Activated T-cell treated with anti-CD3 and anti-CD28 coated beads, Interleukin-2, amount 50 U/mL, for 1 hour (primary cell): Measurements from ENCODE around the gene GAPVD1.
"Not testable (repeated sequence)": the region's sequence is repeated elsewhere in the genome, so short reads cannot be mapped to it uniquely, and the experiment has no call there.

ENCODE experiments used
- DNase-seq: peaks from one replicate; pipeline ENCODE4 v3.0.0-alpha.2; 2020

GAPVD1 gene

DNA sequence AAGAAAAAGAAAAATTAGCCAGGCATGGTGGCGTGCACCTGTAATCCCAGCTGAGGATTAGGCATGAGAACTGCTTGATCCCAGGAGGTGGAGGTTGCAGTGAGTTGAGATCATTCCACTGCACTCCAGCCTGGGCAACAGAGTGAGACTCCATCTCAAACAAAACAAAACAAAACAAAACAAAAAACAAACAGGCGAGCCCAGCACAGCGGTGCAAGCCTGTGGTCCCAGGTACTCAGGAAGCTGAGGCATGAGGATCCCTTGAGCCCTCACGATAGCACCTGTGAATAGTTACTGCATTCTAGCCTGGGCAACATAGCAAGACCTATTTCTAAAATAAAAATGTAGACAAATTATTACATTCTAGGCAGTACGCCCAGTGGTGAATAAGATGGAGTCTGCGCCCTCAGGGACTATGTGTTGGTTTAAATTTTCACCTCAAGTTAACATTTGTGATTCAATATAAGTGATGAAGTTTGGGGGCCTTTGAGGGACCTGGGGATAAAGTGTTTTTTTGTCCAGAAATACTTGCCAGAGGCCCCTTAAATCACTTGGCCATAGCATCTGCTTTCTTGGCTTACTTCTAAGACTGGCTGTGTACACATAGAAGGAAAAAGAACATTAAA lies 3.4 kb upstream of the GAPVD1 start:
- no peak for DNase-seq

DNA sequence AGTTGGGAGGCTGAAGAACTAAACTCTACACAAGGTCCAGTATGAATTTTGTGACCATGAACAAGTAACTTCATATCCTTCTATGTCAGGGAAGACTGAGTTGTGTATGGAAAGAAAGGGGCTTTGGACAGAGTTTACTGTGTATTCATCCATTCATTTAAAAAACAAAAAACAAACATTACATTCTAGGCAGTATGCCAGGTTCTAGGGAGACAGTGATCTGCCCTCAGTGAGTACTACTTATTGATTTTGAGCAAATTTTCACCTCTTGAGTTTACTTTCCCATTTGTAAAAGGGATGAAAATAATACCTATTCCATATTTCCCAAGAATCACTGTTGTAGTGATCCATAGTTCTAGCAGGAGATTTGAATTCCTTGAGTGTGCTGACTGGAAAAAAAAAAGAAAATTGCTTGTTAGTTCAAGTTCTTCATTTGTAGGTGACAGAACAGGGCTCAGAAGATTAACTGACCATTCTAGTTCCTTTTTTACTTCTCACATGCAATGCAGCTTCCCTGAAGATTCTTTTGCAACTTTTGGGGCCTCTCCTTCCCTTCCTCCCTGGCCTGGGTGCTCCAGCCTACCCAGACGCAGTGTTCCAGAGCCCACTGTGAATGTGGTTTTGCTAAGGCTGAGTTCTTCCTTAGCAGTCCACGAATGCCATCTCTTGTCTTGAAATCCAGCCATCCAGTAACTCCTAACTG lies 2.6 kb upstream of the GAPVD1 start:
- no peak for DNase-seq

- no peak for DNase-seq
These were observed 1.1 kb upstream of the GAPVD1 start for GRCh38 chr9:125260561-125260960.

DNA sequence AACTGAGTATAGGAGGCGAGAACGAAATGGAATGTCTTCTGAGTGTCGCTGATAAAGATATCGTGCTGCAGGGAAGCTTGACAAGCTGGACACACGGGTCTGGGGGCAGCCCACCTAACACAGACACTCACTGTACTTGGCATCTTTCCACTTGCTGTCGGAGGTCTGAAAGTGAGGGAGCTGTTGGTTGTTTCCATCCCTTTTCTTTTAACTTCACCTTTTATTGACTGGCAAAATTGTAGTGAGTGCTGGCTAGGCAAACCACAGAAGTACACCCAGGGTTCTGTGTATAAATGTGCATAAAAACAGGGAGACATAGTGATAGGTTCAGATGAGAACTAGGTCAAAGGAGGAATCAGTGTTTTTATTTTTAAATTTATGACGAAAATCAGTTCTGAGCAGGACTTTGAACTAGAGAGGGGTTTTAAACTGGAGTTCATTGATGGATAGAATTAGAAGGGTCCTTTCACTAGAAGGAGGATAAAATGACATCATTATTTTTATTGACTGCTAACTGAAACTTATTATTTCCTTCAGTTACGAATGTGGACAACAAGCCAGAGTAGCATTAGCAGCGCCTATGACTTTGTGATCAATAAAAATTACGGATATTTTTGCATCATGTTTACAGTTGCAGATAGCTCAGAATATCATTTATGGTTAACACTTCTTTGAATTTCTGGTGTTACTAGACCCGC lies 817 bp downstream of the GAPVD1 start:
- no peak for DNase-seq

DNA sequence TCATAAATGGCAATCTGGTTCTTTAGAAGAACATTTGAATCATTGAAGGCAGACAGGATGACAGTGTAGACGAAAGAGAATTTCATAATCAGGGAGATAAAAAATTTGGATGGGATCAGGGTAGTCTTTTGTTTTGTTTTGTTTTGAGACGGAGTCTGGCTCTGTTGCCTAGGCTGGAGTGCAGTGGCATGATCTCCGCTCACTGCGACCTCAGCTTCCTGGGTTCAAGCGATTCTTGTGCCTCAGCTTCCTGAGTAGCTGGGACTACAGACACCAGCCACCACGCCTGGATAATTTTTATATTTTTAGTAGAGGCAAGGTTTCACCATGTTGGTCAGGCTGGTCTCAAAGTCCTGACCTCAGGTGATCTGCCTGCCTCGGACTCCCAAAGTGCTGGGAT lies 2.4 kb downstream of the GAPVD1 start:
- DNase-seq, result peak; percentile 34

DNA sequence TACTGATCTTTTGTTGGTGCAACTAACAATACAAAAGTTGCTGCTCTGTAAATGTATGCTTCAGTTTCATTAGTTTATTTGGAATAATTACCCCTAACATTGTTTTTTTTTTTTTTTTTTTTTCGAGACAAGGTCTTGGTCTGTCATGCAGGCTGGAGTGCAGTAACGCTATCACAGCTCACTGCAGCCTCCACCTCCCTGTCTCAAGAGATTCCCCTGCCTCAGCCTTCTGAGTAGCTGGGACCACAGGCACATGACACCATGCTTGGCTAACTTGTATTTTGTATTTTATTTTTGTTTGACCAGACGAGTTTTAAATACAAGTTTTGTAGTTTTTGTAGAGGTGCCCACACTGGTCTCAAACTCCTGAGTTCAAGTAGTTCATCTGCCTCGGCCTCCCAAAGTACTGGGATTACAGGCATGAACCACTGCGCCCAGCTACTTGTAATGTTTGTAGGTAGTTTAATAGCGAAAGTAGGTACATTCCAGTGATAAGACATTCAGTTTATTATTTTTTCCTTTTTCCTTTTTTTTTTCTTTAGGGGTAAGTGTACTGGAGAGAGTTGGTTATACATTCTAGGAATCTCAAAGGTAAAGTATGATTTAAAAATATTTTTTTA lies 6.9 kb downstream of the GAPVD1 start:
- no peak for DNase-seq

DNA sequence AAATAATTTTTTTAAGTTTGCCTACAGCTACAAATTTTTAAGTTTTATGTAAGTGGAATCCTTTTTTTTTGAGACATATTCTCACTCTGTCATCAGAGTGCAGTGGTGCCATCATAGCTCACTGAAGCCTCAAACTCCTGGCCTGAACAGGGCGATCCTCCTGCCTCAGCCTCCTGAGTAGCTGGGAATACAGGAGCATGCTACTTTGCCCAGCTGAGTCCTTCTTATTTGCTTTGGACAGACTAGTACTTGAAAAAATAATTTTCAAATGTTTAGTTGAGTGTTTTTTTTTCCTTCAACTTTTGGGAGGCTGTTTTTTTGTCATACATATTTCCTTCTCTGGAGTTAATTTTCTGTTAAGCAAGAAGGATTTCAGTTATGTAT lies 7.4 kb downstream of the GAPVD1 start:
- DNase-seq, result no peak

GRCh38 chr9:125271081-125271480 lies 9.5 kb downstream of the GAPVD1 start:
- DNase-seq, result no peak

GRCh38 chr9:125272697-125273096 lies 11.1 kb downstream of the GAPVD1 start:
- no peak for DNase-seq

- DNase-seq, result no peak
These were observed 15.1 kb downstream of the GAPVD1 start for GRCh38 chr9:125276771-125277170.

DNA sequence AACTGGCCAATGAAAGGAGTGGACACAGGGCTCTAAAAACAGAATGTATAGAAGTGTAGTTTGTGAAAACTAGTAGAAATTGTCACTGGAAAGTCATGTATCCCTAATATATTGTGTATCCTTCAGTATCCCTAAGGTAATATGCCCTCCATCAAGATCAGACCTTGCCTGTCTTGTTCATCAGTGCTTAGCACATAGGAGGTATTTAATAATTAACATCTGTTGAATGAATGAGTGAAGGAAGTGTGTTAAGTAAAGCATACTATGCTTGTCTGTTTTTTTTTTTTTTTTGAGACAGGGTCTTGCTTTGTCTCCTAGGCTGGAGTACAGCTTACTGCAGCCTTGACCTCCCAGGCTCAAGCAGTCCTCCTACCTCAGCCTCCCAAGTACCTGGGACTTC lies 15.8 kb downstream of the GAPVD1 start:
- no peak for DNase-seq

DNA sequence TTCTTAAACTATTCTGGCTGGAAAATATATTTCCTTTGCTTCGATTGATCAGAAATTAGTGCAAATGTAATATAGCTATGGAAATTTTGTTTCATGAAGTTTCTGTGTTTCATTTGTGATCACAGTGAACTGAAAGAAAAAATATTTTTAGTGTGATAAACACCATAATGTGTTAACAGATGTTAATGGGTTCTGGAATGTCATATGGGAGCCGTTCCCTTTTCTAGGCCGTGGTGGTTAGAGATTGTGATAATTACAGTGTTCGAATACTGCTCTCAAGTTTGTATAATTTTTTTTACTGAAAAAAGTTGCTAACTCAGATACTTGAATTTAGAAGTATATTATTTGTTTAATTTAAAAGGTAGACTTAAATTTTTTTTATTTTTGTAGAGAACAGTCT lies 19.3 kb downstream of the GAPVD1 start:
- no peak for DNase-seq

- no peak for DNase-seq
These were observed 23.2 kb downstream of the GAPVD1 start for GRCh38 chr9:125284855-125285254.

DNA sequence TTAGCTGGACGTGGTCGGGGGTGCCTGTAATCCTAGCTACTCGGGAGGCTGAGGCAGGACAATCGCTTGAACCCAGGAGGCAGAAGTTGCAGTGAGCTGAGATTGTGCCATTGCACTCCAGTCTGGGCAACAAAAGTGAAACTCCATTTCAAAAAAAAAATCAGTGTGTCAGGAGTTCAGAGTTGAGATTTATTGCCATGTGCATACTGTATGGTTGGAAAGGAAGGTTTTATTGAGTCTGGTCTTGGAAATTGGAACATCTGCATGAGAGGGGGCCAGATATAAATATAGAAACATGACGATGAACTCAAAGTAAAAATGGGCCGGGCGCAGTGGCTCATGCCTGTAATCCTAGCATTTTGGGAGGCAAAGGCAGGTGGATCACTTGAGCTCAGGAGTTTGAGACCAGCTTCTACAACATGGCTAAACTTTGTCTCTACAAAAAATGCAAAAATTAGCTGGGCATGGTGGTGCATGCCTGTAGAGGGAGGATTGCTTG lies 25.4 kb downstream of the GAPVD1 start:
- DNase-seq, result not testable (repeated sequence)

GRCh38 chr9:125293134-125293533 lies 31.5 kb downstream of the GAPVD1 start:
- DNase-seq, result no peak

DNA sequence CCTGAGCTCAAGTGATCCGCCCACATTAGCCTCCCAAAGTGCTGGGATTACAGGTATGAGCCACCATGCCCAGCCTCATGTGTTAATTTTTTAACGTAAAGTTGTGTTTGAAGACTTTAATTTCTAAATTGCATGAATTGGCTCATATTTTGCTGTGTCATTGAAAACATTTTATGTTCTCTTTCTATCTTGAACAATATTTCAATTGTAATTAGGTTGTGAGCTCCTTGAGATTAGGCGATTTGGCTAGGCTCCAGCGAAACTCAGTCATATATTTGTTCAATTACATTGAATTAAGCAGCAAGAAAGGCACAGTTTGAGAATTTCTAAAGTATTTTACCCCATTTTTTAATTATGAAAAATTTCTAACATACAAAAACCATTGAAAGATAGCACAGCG lies 34.0 kb downstream of the GAPVD1 start:
- no peak for DNase-seq

DNA sequence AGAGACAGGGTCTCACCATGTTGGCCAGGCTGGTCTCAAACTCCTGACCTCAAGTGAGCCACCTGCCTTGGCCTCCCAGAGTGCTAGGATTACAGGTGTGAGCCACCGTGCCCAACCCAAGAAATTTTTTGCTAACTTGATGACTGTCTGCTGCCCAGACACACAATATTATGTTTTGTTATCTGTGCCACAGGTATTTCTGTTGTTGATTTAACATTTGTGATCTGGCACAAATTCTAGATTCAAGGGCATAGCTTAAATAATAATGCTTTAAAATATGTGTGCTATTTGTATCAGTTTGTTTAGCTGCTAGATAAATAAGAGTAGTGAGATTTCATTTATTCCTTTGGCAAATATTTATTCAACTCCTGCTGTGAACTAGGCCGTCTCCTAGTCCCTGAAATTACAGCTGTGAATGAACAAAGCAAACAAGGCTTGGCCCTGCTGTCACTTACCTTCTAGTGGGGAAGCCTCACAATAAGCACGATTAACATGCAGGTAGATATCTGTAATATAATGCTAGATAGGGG lies 35.3 kb downstream of the GAPVD1 start:
- DNase-seq, result no peak

DNA sequence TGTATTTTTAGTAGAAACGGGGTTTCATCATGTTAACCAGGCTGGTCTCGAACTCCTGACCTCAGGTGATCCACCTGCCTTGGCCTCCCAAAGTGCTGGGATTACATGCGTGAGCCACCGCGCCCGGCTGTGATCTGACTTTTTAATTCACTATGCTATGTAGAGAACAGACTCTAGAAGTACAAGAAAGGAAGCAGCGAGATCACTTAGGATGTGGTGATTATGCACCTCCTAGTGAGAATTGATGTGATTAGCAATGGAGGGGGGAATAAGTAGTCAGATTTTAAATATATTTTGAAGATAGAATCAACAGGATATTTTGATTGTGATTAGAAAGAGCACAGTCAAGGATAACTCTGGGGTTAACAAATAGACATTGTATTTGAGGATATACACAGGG lies 36.3 kb downstream of the GAPVD1 start:
- DNase-seq, result no peak

GRCh38 chr9:125302241-125302640 lies 40.6 kb downstream of the GAPVD1 start:
- DNase-seq, result no peak

GRCh38 chr9:125304273-125304672 lies 42.6 kb downstream of the GAPVD1 start:
- DNase-seq, result no peak

DNA sequence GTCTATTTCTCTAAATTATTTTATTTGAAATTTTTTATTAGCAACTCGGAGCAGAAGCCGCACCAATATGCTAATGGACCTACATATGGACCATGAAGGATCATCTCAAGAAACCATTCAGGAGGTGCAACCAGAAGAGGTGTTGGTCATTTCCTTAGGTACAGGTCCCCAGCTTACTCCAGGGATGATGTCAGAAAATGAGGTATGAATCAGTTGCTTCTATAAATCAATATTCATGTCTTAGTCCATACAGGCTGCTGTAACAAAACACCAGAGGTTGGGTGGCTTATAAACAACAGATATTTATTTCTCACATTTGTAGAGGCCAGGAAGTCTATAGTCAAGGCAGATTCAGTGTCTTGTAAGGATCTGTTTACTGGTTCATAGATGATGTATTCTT lies 50.8 kb downstream of the GAPVD1 start:
- DNase-seq, result no peak

- DNase-seq, result not testable (repeated sequence)
These were observed 54.7 kb downstream of the GAPVD1 start for GRCh38 chr9:125316359-125316758.

- DNase-seq, result no peak
These were observed 56.1 kb downstream of the GAPVD1 start for GRCh38 chr9:125317704-125318103.
